HFF-Myc (cell line): Measurements from ENCODE around the gene DLG2.

Source experiments
- DNase-seq: peaks from one replicate; pipeline ENCODE4 v3.0.0-alpha.2; 2011; ENCODE audit warnings: low read depth; ENCODE audit errors: extremely low read depth
- H3K4me3 ChIP-seq: replicated peaks from 2 replicates; pipeline ENCODE4 v1.5.1; 2011; ENCODE audit warnings: low read depth, mild to moderate bottlenecking, control low read depth, low read length
- CTCF ChIP-seq: IDR thresholded peaks from 2 replicates; pipeline ENCODE4 v1.5.1; 2012; ENCODE audit warnings: mild to moderate bottlenecking, low read depth, low read length, control low read depth; ENCODE audit errors: missing control alignments

DLG2 gene

GRCh38 chr11:85076535-85077330 is 550.4 kb downstream of the DLG2 start:
- DNase-seq: no peak
- no peak for TF ChIP-seq CTCF
- no peak overlapping the region for H3K4me3 ChIP-seq

GRCh38 chr11:85062659-85063058 is 564.5 kb downstream of the DLG2 start:
- no peak overlapping the region for H3K4me3 ChIP-seq
- no peak for DNase-seq
- no peak for TF ChIP-seq CTCF

GRCh38 chr11:85052636-85053035 is 574.5 kb downstream of the DLG2 start:
- TF ChIP-seq CTCF: no peak
- DNase-seq: no peak
- H3K4me3 ChIP-seq: no peak overlapping the region

- no peak overlapping the region for H3K4me3 ChIP-seq
- no peak for TF ChIP-seq CTCF
- DNase-seq: no peak
Measured at GRCh38 chr11:85048801-85049200, 578.3 kb downstream of the DLG2 start.

GRCh38 chr11:85045716-85046115 is 581.4 kb downstream of the DLG2 start:
- DNase-seq: no peak
- TF ChIP-seq CTCF: no peak
- H3K4me3 ChIP-seq: no peak overlapping the region

DNA sequence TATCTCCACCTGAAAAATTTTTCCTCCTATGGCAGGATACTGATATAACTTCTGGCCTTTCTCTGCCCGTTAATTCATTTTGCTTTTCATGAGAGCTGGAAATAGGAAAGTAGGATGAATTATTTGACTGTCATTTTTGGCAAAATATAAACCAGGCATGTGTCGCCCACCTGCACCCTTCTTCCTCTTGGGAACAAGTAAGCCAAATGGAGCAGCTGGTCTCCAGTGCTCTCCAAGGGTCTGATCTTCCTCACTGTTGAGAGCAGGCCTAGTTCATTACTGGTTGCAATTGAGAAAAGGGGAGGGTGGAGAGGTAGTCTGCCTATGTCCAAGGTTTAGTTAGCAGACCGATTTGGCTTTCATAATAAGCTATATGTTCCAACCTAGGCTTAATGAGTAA is 582.2 kb downstream of the DLG2 start:
- TF ChIP-seq CTCF: no peak
- no peak for DNase-seq
- H3K4me3 ChIP-seq: no peak overlapping the region

GRCh38 chr11:85042361-85042760 is 584.8 kb downstream of the DLG2 start:
- no peak for TF ChIP-seq CTCF
- no peak overlapping the region for H3K4me3 ChIP-seq
- DNase-seq: no peak
